Suppressor macrophage treated with lipopolysaccharide for 4 hours (primary cell): Measurements from ENCODE around the gene RB1.
A peak's percentile ranks its signal among the peaks of the same experiment; 100 is the strongest.

Source experiments
- DNase-seq: peaks from one replicate; pipeline ENCODE4 v3.0.0-alpha.2; 2020

Gene RB1

DNA sequence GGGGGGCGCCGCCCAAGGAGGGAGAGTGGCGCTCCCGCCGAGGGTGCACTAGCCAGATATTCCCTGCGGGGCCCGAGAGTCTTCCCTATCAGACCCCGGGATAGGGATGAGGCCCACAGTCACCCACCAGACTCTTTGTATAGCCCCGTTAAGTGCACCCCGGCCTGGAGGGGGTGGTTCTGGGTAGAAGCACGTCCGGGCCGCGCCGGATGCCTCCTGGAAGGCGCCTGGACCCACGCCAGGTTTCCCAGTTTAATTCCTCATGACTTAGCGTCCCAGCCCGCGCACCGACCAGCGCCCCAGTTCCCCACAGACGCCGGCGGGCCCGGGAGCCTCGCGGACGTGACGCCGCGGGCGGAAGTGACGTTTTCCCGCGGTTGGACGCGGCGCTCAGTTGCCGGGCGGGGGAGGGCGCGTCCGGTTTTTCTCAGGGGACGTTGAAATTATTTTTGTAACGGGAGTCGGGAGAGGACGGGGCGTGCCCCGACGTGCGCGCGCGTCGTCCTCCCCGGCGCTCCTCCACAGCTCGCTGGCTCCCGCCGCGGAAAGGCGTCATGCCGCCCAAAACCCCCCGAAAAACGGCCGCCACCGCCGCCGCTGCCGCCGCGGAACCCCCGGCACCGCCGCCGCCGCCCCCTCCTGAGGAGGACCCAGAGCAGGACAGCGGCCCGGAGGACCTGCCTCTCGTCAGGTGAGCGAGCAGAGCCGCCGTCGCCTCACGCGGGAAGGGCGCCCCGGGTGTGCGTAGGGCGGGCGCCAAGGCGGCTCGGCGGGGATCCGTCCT is at the start of gene RB1:
Gene RB1, plus strand, starts transcription at position 393 of the 784 bp plus-strand sequence. Its CDS starts 162 bp downstream, at position 555.
- peak; percentile 97 for DNase-seq

DNA sequence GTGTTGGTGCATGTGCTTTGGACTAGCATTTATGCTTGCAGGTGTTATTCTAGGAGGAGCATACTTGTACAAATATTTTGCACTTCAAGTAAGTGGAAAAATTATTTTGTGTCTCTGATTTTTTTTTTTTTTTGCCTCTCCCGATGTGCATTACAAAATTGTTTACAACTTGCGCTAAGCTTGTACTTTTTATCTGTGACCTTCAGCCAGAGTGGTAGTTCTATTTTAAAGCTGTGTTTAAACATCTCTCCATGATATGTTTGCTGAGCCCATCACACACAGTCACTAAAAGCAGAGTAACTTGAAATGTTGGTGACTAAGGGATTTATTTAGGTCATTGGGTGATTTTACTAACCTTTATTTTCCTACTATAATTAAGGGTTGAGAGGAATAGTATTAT is 49.7 kb upstream of the RB1 start:
- DNase-seq, result no peak

DNA sequence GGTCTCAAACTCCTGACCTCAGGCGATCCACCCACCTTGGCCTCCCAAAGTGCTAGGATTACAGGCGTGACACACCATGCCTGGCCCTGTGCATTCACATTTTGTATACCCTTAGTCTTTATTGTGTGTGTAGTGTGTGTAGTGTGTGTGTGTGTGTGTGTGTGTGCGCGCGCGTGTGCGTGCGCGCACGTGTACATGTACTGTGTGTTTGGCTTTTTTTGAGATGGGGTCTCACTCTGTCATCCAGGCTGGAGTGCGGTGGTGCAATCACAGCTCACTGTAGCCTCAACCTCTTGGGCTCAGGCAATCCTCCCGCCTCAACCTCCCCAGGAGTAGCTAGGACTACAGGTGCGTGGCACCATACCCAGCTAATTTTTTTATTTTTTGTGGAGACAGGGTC is 48.5 kb upstream of the RB1 start:
- no peak for DNase-seq

DNA sequence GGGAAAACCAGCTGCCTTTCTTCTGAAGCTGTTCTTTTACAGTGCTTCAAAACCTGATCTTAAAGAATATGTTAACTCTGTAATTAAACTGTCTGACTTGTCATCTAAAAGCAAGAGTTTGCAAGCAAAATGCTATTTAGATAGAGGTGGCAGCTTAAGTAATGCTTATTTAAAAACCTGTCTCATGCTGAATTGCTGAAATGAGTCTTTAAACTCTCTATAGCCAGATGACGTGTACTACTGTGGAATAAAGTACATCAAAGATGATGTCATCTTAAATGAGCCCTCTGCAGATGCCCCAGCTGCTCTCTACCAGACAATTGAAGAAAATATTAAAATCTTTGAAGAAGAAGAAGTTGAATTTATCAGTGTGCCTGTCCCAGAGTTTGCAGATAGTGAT is 47.6 kb upstream of the RB1 start:
- DNase-seq, result no peak

DNA sequence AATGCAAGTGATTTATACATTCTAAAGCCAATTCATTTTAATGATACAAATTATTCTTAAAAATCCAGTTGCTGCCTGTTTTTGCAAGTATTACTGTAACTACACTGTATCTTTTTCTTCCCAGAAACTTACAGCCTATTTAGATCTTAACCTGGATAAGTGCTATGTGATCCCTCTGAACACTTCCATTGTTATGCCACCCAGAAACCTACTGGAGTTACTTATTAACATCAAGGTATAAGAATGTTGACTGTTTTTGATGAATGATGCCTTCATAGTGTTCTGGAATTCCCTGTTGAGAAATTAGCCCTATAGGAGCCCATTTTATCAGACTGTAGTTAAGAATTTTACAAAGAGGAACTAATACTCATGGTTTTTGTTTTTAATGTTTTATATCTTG is 45.5 kb upstream of the RB1 start:
- DNase-seq, result no peak

DNA sequence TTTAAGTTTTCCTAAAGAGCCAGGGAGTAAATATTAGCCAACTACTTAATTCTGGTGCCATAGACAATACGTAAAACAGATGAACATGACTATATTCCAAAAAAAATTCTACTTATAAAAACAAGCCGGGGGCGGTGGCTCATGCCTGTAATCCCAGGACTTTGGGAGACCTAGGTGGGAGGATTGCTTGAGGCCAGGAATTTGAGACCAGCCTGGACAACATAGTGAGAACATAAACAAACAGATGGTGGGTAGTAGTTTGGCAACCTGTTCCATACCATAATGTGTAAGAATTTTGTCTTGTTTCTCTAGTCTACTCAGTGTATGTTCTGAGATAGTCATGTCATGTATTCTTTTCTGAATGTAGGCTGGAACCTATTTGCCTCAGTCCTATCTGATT is 45.1 kb upstream of the RB1 start:
- DNase-seq, result no peak

DNA sequence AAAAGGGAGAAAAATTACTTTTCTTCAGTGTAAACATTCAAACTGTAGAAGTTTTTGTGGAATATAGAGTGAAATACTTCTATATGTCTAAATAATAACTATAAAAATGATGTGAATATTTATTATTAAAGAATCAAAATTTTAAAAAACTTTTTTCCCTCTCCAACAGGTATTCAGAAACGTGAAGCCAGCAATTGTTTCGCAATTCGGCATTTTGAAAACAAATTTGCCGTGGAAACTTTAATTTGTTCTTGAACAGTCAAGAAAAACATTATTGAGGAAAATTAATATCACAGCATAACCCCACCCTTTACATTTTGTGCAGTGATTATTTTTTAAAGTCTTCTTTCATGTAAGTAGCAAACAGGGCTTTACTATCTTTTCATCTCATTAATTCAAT is 42.6 kb upstream of the RB1 start:
- DNase-seq, result no peak

DNA sequence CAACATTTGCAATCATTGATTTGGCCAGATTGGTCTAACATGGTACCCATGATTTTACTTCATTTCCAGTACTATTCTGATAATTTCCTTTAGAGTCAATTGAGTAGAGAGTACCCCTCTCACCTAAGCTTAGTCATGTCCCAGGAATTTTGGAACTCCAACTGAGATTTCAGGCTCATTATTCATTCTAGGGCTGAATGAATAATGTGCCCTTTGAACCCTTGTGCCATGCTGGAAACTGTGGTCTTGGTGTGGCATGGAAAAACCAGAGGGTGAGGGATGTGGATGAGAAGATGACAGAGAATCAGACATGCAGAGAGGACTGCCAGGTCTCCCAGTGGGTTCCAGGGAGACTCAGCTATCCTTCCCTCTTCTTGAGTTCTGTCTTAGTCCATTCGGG is 40.4 kb upstream of the RB1 start:
- no peak for DNase-seq

DNA sequence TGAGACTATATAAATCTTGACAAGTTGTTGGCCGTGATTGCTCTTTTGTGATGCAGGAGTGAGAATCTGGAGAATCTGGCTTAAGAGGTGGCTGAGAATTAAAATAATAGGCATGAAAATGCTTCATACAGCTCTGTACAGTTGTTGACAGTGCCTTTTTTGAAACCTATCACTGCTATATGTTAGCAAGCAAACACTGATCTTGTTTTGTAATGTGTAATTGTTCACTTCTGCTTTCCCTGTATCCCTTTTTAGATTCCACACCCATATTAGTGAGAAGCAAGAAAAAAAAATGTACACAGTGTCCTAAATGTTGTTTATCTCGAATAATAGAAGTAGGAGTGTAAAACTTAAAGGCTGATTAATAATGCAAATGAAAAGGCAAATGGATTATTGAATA is 39.5 kb upstream of the RB1 start:
- peak; percentile 16 for DNase-seq

DNA sequence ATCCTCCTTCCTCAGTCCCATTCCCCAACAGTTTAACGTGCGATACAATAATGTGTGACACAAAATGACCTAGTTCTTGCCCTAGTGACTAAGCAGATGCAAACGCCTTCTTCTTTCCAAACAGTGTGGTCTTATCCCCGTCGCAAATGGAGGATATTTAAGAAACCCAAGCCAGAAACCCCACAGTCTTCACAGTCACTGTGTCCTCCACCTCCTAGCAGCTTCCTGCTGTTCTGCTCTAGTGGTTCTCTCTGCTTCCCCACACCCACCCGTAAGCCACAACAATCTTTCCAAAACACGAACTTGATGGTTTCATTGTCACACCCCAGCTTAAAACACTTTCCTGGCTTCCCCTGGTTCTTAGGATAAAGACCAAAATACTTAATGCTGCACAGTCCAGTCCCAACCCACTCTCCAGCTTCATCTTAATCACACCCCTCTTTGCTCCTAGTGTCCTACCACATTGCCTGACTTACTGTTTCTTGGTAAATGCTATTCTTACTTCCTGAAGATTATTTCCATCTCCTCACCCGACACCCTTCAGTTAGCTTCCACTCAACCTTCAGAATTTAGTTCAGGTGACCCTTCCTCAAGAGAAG is 38.2 kb upstream of the RB1 start:
- peak; percentile 37 for DNase-seq

DNA sequence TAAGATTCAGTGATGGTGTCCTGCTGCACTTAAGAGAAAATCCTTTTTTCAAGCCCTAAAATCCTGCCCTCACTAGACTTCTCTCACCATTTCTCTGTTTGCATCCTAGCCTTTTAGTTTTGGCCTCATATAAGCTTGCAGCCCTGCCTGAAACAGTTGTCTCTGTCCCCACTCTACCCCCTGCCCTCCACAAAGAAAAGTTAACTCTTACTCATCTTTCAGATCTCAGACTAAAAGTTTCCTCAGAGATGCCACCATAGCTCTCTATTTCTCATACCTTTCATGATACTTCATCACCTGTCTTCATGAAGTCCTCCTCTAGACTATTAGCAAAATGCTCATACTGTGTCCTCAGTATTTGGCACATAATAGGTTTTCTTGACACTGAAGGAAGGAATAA is 37.4 kb upstream of the RB1 start:
- DNase-seq, result no peak

DNA sequence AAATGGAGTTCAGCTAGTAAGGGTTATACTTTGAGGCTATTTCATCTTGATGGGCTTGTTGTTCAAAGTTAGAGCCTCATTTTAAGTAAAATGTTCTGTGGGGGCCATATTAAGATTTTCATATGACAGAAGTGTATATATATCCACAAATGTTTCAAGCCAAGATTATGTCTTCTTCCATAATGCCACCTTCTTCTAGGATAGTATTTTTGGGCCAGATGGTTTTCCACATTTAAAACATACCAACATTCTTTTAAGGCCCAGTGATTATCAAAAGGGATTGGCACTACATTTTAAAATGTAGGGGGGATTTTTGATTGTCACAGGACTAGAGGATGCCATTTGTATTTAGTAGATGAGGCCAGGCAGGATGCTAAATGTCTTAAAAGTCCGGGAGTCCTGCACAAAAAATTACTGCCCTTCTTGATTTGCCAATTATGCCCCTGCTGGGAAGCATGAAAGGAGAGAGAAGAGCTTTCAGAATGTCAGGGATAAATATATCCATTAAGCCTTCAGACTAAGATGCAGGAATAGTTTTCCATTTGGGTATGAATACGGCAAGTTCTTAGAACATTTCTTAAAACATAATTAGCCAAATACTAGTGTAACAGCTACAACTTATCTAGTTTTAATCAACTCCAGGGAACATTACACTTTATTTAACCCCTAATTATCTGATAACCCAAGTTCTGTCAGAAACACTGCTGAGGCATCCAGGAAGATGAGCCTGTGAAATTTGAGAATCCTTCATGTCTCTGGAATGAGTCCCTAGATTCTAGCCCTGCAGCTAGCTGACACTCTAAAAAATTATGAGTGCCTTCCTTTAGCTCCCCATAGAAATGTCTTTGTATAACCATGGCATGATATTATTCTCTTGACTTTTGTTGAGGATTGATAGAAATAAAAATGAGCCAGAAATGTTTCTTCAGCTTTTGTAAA is 36.6 kb upstream of the RB1 start:
- no peak for DNase-seq

DNA sequence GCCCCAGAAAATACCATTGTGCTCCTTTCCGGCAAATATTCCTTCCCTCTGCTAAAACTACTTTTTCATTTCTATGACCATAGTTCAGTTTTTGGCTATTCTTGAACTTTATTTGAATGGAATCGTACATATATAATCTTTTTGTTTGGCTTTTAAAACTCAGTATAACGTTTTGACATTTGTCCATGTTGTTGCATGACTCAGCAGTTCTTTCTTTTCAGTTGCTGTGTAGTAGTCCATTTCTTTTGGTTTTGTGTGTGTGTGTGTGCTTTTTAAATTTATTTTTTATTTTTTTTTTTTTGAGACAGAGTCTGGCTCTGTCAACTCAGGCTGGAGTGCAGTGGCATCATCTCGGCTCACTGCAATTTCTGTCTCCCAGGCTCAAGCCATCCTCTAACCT is 35.5 kb upstream of the RB1 start:
- DNase-seq, result no peak

DNA sequence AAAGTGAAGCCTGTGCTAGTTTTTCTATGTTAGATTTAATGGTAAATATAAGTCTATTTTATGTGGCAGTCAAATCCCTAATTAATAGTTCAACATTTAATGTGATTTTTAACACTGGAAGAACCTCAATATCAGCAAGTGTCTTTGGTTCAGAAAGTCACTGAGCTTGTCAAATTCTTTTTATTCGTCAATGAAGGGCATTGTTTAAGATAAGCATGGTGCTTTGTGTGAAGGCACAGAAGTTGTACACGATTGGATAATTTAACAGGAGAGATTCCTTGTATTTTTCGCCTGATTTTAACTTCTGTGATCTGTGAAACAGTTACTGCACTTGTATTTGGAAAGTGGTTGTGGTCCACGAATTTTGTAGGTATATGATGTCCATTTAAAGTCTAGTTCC is 30.2 kb upstream of the RB1 start:
- no peak for DNase-seq

DNA sequence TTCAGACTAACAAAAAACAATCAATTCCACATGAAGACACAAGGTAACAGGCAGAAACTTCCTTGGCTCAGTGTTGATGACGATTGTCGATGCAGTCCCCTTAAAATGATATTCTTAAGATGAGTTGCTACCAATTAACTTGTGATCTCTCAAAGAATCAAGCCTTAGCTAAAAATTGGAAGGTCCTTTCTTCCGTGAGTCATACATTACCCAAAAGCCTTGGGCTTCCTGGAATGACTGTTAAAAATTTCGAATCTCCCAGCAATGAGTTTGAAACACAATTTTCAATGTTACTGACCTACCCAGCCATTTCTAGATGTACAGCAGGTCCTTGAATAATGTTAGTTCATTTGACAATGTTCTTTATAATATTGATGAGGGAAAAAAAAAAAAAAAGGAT is 28.0 kb upstream of the RB1 start:
- no peak for DNase-seq

DNA sequence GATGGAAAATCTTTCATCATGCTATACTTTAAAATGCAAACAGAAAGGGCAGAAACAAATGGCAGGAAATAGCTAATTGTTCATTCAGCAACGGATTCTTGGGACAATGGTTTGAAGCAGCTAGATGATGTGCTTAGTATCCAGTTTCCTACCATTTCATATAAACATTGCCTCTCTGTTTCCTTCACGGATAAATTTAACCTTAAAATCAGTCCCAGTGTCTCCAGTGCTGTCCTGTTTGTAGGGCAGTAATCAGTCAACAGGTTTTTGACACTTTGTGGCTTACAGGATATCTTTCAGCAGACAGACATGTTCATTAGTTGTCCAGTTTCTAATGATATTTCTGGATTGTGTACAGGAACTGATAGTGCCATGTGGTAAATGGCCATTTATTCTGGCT is 24.7 kb upstream of the RB1 start:
- no peak for DNase-seq

DNA sequence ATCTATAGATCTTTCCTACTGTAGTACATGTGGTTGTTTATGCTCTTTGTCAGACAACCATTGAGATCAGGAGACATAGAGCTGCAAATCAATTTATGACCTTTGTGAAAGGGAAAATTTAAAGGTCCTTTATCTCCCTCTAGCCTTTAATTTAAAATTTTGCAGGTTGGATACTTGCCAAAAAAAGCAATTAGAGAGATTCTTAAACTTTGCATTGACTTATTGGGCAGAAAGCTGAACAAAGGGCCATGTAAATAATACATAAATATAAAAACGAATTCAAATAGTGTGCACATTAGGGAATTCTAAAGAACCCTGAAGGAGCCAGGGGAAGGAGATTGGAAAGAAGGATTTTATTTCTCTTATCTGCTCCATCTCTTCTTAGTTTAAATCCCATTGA is 22.0 kb upstream of the RB1 start:
- no peak for DNase-seq

DNA sequence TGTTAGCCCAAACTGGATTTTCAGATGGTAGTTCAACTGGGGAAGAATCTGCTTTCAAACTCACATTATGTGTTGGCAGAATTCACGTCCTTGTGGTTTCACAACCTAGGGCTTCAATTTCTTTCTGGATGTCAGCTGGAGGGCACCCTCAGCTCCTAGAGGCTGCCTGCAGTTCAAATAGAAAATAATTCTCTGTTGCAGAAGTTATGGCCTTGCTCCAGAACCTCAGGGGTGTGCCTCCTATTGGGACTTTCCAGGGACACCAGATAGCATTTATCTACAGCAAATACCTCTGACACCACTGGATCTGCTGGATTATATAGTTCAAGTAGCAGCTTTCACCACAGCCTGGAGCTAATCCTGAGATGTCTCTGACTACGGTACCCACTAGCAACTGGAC is 11.8 kb upstream of the RB1 start:
- DNase-seq, result no peak

DNA sequence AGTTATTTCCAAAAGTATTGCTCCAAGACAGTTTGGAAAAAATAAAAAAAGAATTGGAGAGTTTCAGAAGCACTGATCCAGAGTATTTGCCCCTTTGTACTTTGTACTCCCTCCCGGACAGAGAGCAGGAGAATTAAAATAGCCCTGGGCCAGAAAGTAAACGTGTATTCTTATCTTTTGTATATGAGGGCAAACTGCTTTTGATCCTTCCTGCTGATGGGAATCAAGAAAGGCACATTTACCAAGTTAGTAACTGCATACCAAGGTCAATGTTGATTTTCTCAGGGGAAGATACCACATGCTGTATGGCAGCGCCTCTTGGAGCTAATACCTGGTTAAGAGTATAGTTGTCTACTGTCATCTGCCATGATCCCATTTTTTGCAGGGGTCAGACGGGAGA is 10.9 kb upstream of the RB1 start:
- DNase-seq, result no peak

DNA sequence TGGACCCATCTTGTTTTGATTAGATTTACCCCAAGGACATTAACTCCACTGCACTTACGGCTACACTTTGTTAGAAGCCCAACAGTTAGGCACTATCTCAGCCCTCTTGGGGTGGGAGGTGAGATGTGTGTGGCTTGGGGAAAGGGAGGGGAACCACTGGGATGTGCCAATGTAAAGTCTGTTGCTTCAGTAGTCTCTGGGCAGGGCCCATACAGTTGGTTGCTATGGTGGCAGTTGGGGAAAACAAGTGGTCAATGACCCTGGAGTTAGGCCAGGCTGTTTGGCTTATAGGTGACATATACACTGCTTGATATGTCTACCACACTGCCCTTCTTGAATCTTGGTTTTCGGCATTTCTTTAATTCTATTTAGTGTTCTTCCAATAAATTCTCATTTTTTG is 8.9 kb upstream of the RB1 start:
- no peak for DNase-seq

DNA sequence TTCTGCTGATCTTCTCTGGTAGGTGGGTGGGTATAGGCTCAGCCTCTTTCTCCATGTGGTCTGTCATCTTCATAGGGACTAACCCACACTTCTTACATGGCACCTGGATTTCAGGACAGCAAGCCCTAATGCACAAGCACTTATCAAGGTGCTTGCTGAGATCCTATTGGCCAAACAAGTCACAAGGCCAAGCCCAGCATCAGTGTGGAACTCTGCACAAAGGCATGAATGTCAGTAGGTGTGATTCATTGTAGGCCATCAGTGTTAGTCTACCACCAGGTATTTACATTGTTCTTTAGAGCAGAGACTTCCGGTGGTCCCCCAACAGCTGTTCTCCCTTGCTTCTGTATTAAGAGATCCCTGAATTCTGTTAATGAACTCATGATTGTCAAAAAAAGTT is 8.3 kb upstream of the RB1 start:
- no peak for DNase-seq

DNA sequence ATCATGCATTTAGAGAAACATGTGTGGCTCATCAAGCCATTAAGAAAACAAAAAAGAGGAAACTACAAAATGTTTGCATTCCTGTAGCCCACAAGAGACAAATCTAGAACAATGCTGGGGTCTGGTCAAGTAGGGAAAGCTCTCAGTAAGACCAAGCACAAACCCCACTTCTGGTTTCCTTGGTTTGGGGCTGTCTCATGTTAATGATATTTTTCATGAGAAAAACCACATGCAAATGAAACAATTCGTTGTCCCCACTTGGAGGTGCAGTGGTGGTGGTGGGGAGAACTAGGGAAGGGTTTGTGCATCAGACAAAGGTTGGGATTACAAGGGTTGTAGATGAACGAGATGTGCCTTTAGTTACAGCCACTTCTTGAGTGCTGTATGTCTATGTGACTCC is 7.0 kb upstream of the RB1 start:
- no peak for DNase-seq

DNA sequence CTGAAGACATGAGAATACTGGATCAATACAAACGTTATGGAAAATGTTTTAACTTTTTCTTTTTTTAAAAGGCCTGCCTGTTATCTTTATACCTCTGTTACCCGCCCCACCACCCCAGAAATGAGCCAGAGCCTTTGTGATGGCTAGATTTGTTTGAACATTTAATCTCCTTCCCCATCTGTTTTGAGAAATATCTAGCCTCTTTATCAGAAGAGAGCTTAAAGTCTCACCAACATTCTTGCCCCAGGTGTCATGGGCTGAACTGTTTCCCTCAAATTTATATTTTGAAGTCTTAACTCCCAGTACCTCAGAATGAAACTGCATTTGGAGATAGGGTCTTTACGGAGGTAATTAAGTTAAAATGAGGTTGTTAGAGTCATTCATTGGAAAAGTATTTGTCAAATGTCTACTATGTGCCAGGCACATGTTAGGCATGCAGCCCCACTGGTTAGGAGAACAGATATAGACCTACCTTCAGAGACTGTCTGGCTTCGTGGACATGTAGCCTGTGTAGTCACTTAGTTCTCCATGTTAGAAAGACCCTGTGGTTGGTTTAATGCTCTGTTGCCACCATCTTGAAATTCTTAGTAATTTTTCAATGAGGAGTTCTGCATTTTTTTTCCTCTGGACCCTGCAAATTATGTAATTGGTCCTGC is 6.3 kb upstream of the RB1 start:
- no peak for DNase-seq
